Ishikawa (cell line): ENCODE data around the gene TRAK1.

Experiments
- CEBPB ChIP-seq: IDR thresholded peaks from 2 replicates; pipeline ENCODE4 v1.6.1; 2012
- EGR1 ChIP-seq: IDR thresholded peaks from 2 replicates; pipeline ENCODE4 v1.6.1; 2012
- EP300 ChIP-seq: IDR thresholded peaks from 2 replicates; pipeline ENCODE4 v1.6.1; 2012; ENCODE audit warnings: borderline replicate concordance
- MAX ChIP-seq: IDR thresholded peaks from 2 replicates; pipeline ENCODE4 v1.6.1; 2012
- REST ChIP-seq: IDR thresholded peaks from 2 replicates; pipeline ENCODE4 v1.6.1; 2012; ENCODE audit warnings: low read depth, mild to moderate bottlenecking
- TAF1 ChIP-seq: IDR thresholded peaks from 2 replicates; pipeline ENCODE4 v1.6.1; 2012; ENCODE audit warnings: low read depth, mild to moderate bottlenecking
- USF1 ChIP-seq: IDR thresholded peaks from 2 replicates; pipeline ENCODE4 v1.6.1; 2012

GRCh38 chr3:42143440-42143839 lies 52.3 kb downstream of the TRAK1 start:
- TF ChIP-seq MAX = no peak
- no peak for TF ChIP-seq REST
- TF ChIP-seq TAF1 = no peak
- no peak for TF ChIP-seq CEBPB
- TF ChIP-seq USF1 = no peak
- no peak for TF ChIP-seq EP300
- no peak for TF ChIP-seq EGR1
